HepG2 (cell line): Measurements from ENCODE around the gene RGL3. TPM values are rescaled to one million over a fixed set of nuclear protein-coding genes. Genes with fewer than 3 reads are reported as not detected.
A peak's percentile ranks its signal among the peaks of the same experiment; 100 is the strongest.

Experiments used
- ATAC-seq: fragments of 200-7000 bp; cut with Tn5 transposase; 3 replicates; pipeline ENCODE4 v1.9.1; 2020; ENCODE audit warnings: mild to moderate bottlenecking, moderate library complexity
- BruUV-seq: library from RNA; stranded (reverse); fragments of 400-500 nt; replicated peaks from 2 replicates; lab custom pipeline; 2021; lab: Mats Ljungman, UMichigan
- CTCF ChIA-PET: fragments of 300-600 bp; formaldehyde crosslinking; extraction: SDS; loops from one replicate; lab custom pipeline; 2021; ENCODE audit warnings: low total read pairs, inconsistent platforms, low intra/inter-chr PET ratio; lab: Yijun Ruan, JAX
- POLR2A ChIA-PET: fragments of 350-600 bp; sonication (Branson Sonifier 250); formaldehyde crosslinking; loops from one replicate; lab custom pipeline; 2020; ENCODE audit warnings: antibody characterized with exemption, inconsistent platforms; lab: Yijun Ruan, JAX
- DNase-seq: peaks from one replicate; pipeline ENCODE4 v3.0.0-alpha.2; 2015; ENCODE audit warnings: low spot score
- FAIRE-seq: peaks from 3 replicates; lab custom pipeline; 2011; peaks lifted over from hg19 to GRCh38; lab: Jason Lieb, UNC
- H2AFZ ChIP-seq: one replicate; pipeline ENCODE4 v1.6.1; 2011; ENCODE audit warnings: low read length, inconsistent platforms
- H3K27ac ChIP-seq: fragments of 300-600 bp; 3 replicates; pipeline ENCODE4 v1.8.0; 2011; ENCODE audit warnings: mixed run types, mild to moderate bottlenecking, mixed read lengths, low read length, inconsistent platforms; ENCODE audit not compliant: insufficient read depth; ENCODE audit errors: extremely low read length
- H3K27me3 ChIP-seq, 2 experiments: fragments of 200-600 bp in 1 of 2; 2 replicates in 1 of 2; 3 replicates in 1 of 2; pipeline versions ENCODE4 v1.6.0 to v1.8.0; 2011; ENCODE audit warnings: low read length in 2 of 2, mild to moderate bottlenecking in 2 of 2, moderate library complexity in 2 of 2, inconsistent platforms in 1 of 2; ENCODE audit not compliant: insufficient read depth in 2 of 2, control insufficient read depth in 1 of 2
- H3K36me3 ChIP-seq, 2 experiments: fragments of 200-600 bp in 1 of 2; replicated peaks in 1 of 2; 2 replicates in 1 of 2; 3 replicates in 1 of 2; pipeline versions ENCODE4 v1.5.1 to v1.8.0; 2011; ENCODE audit warnings: low read length in 2 of 2, inconsistent platforms in 1 of 2; ENCODE audit not compliant: insufficient read depth in 2 of 2, control insufficient read depth in 1 of 2
- H3K4me1 ChIP-seq: 2 replicates; pipeline ENCODE4 v1.5.1; 2012; ENCODE audit warnings: low read length, inconsistent platforms; ENCODE audit not compliant: insufficient read depth
- H3K4me2 ChIP-seq: 2 replicates; pipeline ENCODE4 v1.6.0; 2011; ENCODE audit warnings: low read depth, low read length, inconsistent platforms
- H3K4me3 ChIP-seq, 3 experiments: fragments of 200-600 bp in 1 of 3; sonication (generic), shearing (Covaris generic) in 1 of 3; replicated peaks in 1 of 3; 2 replicates each; pipeline ENCODE4 v1.5.1; 2011 to 2016; ENCODE audit warnings: low read length in 3 of 3, inconsistent platforms in 2 of 3, low read depth in 2 of 3, mild to moderate bottlenecking in 2 of 3, control low read depth in 1 of 3, mixed read lengths in 1 of 3; ENCODE audit not compliant: insufficient read depth in 1 of 3
- H3K79me2 ChIP-seq: one replicate; pipeline ENCODE4 v1.6.1; 2011; ENCODE audit warnings: low read length, inconsistent platforms; ENCODE audit not compliant: insufficient read depth
- H3K9ac ChIP-seq: 2 replicates; pipeline ENCODE4 v1.6.0; 2011; ENCODE audit warnings: mild to moderate bottlenecking, low read depth, low read length, inconsistent platforms; ENCODE audit not compliant: insufficient read depth
- H3K9me3 ChIP-seq: 2 replicates; pipeline ENCODE4 v1.5.1; 2012; ENCODE audit warnings: mild to moderate bottlenecking, low read length
- H4K20me1 ChIP-seq: 2 replicates; pipeline ENCODE4 v1.6.0; 2011; ENCODE audit warnings: inconsistent platforms, mild to moderate bottlenecking, low read length, moderate library complexity; ENCODE audit not compliant: insufficient read depth
- HNF4G ChIP-seq, 2 experiments: sonication (generic) in 1 of 2; formaldehyde crosslinking in 1 of 2; IDR thresholded peaks; 2 replicates each; pipeline versions ENCODE4 v1.4.0 to v1.6.1; 2011 to 2020; ENCODE audit warnings: borderline replicate concordance in 2 of 2, low read depth in 2 of 2, mild to moderate bottlenecking in 2 of 2, low read length in 1 of 2, missing genetic modification reagents in 1 of 2, moderate library complexity in 1 of 2
- NR2C2 ChIP-seq: sonication (generic); formaldehyde crosslinking; IDR thresholded peaks from 2 replicates; pipeline ENCODE4 v1.4.0; 2020; ENCODE audit warnings: missing genetic modification reagents, mild to moderate bottlenecking, moderate library complexity, borderline replicate concordance
- NR2F1 ChIP-seq, 2 experiments: fragments of 450-650 bp in 1 of 2; formaldehyde crosslinking in 1 of 2; IDR thresholded peaks; 2 replicates each; pipeline versions ENCODE4 v1.5.0 to v1.6.1; 2016 to 2020; ENCODE audit warnings: mild to moderate bottlenecking in 1 of 2, missing compliant biosample characterization in 1 of 2, missing genetic modification reagents in 1 of 2, moderate library complexity in 1 of 2
- NR2F2 ChIP-seq: IDR thresholded peaks from 2 replicates; pipeline ENCODE4 v1.6.1; 2012; ENCODE audit warnings: low read depth, inconsistent platforms, borderline replicate concordance
- NR2F6 ChIP-seq, 2 experiments: IDR thresholded peaks; 2 replicates each; pipeline ENCODE4 v1.6.1; 2016; ENCODE audit warnings: antibody characterized with exemption in 1 of 2, mild to moderate bottlenecking in 1 of 2
- ZFP90 ChIP-seq: sonication (generic); formaldehyde crosslinking; IDR thresholded peaks from 2 replicates; pipeline ENCODE4 v1.8.0; 2022; ENCODE audit warnings: missing genetic modification reagents, mild to moderate bottlenecking, inconsistent platforms, borderline replicate concordance
- ZNF850 ChIP-seq: sonication (generic); formaldehyde crosslinking; conservative IDR thresholded peaks from 2 replicates; pipeline ENCODE4 v1.9.0; 2021; ENCODE audit warnings: mild to moderate bottlenecking, missing genetic modification reagents
- WGBS: methylation state at CpG from one replicate; pipeline ENCODE4 v1.1.6; 2017; ENCODE audit warnings: low lambda C conversion rate; 5-methylcytosine and 5-hydroxymethylcytosine counted together
- in situ Hi-C: cut with HindIII; loops from 2 replicates; pipeline ENCODE4 v1.10.0; 2017; ENCODE audit warnings: low pct_unique_long_range_greater_than_20kb; ENCODE audit not compliant: extremely low pct_ligation_motif_present
- intact Hi-C: fragments of 100-400 bp; cut with micrococcal nuclease; formaldehyde crosslinking; loops from one replicate; pipeline ENCODE4 v1.10.0; 2022; ENCODE audit not compliant: unreplicated experiment
- polyA plus RNA-seq, 8 experiments: library from polyadenylated mRNA; depleted of rRNA in 3 of 8; stranded (reverse) in 7 of 8; unstranded in 1 of 8; fragments of >200 nt; fragmentation: Illumina TruSeq in 4 of 8; extraction: Trizol in 4 of 8; gene quantifications; 2 replicates each; pipeline versions ENCODE4 v1.2.1 to v1.2.3, GENCODE V29; 2011 to 2016; ENCODE audit warnings: low read depth in 4 of 8, missing spikeins in 1 of 8, mixed read lengths in 1 of 8; ENCODE audit not compliant: insufficient read depth in 1 of 8
- total RNA-seq, 5 experiments: library from RNA; depleted of rRNA; stranded (reverse); fragments of >200 nt; fragmentation: Illumina TruSeq; extraction: Trizol; gene quantifications; 2 replicates each; pipeline ENCODE4 v1.2.3, GENCODE V29; 2016; ENCODE audit warnings: low read depth in 1 of 5

RGL3 gene
- total and polyA plus RNA-seq, 2 of the 13 experiments (the other 11 are each of a cell fraction or from before 2014, with no cell fraction given): 4.2 to 7.6 TPM

DNA sequence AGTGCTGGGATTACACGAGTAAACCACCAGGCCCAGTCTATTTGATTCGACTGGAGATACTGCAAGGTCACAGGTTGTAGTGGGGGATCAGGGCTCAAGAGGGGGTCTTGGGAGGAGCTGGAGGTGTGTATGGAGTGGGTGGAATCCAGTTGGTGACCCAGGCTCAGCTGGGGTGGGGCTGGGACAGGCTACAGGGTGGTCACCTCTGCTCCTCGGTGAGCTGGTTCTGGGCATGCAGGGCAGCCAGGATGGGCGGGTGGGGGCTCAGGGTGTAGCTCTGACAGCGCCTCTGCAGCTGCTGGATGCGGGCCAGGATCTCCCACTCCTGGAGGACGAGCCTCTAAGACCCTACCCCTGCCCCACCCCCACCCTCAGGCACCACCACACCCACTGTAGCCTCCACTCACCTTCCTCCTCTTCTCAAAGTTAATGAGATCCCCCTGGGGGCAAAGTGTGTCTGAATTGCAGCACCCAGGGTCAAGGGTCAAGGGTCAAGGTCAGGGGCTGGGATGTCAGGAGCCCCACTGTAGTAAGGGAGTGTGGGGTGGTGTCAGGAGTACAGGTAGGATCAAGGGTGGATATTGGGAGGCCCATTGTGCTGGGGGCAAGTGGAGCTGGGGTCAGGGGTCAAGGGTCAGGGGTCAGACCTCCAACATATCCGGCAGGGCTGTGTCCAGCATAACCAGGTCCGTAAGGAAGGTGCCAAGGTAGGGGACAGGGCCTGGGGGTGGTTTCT, 17.1 kb downstream of the RGL3 start:
- H3K27me3 ChIP-seq: no peaks in the 10 kb centered on the region
- no peaks in the 10 kb centered on the region for H3K9me3 ChIP-seq
- intact Hi-C loops: no loop called here
- H2AFZ ChIP-seq: no peak overlapping the region
- BruUV-seq: no TSS peak
- H3K36me3 ChIP-seq: no peaks in the 10 kb centered on the region
- ATAC-seq: no peak
- in situ Hi-C loops: no loop called here
- POLR2A ChIA-PET: interaction anchor here (1.3 kb wide), 1 partner anchor 17 kb away, joined by 3 read pairs; the partner anchor contains the start of gene RGL3
- 100% methylated on average over 3 of the region's 9 CpGs for WGBS
- H4K20me1 ChIP-seq: no peaks in the 10 kb centered on the region
- H3K27ac ChIP-seq: no peak overlapping the region
- no peak overlapping the region for H3K9ac ChIP-seq
- no peak for FAIRE-seq
- H3K4me1 ChIP-seq: no peaks in the 10 kb centered on the region
- no peak for DNase-seq
- H3K79me2 ChIP-seq: no peaks in the 10 kb centered on the region
- peak; percentile 60; the same call in 1 of the 2 replicates for TF ChIP-seq NR2F2
- TF ChIP-seq ZNF850 (CRISPR knock-in tag): no peak
- peak; percentile 79 for TF ChIP-seq NR2F6 (IDR thresholded peaks at IDR 0.05)
- TF ChIP-seq NR2F6 (CRISPR knock-in tag; IDR thresholded peaks at IDR 0.05): no peak
- peak; percentile 77 for TF ChIP-seq NR2C2 (CRISPR knock-in tag)
- peak; percentile 38; the same call in 1 of the 2 replicates for TF ChIP-seq HNF4G (IDR thresholded peaks at IDR 0.05; ENCODE audit: borderline replicate concordance, low read depth, low read length)
- TF ChIP-seq HNF4G (CRISPR knock-in tag; IDR thresholded peaks at IDR 0.05; ENCODE audit: borderline replicate concordance, low read depth): no peak
- peak in 1 of 2 experiments; percentile 74; a peak in 2 of 4 replicates for TF ChIP-seq NR2F1 (CRISPR knock-in tag; IDR thresholded peaks at IDR 0.05)
- no peak overlapping the region for H3K4me2 ChIP-seq
- no peak overlapping the region for H3K4me3 ChIP-seq
- CTCF ChIA-PET: no interaction called here

GRCh38 chr19:11400798-11401197, 18.3 kb downstream of the RGL3 start:
- in situ Hi-C loops: no loop called here
- TF ChIP-seq NR2F6 (IDR thresholded peaks at IDR 0.05): peak; percentile 30; the same call in 1 of the 2 replicates
- no peak for TF ChIP-seq NR2F6 (CRISPR knock-in tag; IDR thresholded peaks at IDR 0.05)
- TF ChIP-seq ZFP90 (CRISPR knock-in tag): no peak
- TF ChIP-seq, all 625 proteins: peak for 1
- no TSS peak for BruUV-seq

More at GRCh38 chr19:11400798-11401197, 18.3 kb downstream of the RGL3 start:
- CTCF ChIA-PET: no interaction called here
- Histone ChIP-seq H3K9ac (no peak overlapping the region), H3K27ac (no peak overlapping the region), H2AFZ (no peak overlapping the region), H3K4me3 (no peak overlapping the region), H3K9me3 (no peaks in the 10 kb centered on the region), H3K36me3 (no peaks in the 10 kb centered on the region), H4K20me1 (no peaks in the 10 kb centered on the region), H3K4me1 (no peaks in the 10 kb centered on the region), H3K27me3 (no peaks in the 10 kb centered on the region), H3K79me2 (no peaks in the 10 kb centered on the region), H3K4me2 (no peak overlapping the region)
- ATAC-seq (no peak), FAIRE-seq (no peak), DNase-seq (no peak)
- 88% methylated on average over 1 of the region's 1 CpG for WGBS
- POLR2A ChIA-PET: no interaction called here
- intact Hi-C loops: no loop called here
